GM19395 (cell line): ENCODE measurements around the gene HMCN2.

Experiments
- ATAC-seq: cut with Tn5 transposase; IDR thresholded peaks from one replicate; pipeline ENCODE4 v1.9.1; 2021; ENCODE audit warnings: mild to moderate bottlenecking, moderate library complexity; ENCODE audit not compliant: unreplicated experiment

The HMCN2 gene

GRCh38 chr9:130478736-130479575, 213.4 kb downstream of the HMCN2 start:
- ATAC-seq: no peak

DNA sequence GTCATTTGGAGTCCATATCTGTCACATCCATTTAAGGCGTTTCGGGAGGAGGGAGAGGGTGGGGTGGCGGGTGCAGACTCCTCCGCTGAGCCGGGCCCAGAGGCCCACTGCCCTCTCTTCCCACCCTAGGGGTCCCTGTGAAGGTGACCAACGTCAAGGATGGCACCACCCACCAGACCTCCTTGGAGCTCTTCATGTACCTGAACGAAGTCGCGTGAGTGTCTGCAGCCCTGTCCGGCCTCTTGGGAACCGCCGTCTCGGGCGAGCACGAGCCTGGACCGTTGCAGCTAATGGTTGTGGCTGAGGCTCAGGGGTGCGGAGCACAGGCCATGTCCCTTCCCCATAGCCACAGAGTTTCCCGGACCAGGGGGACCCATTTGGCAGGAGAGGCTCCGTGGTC, 214.0 kb downstream of the HMCN2 start:
- ATAC-seq: no peak

DNA sequence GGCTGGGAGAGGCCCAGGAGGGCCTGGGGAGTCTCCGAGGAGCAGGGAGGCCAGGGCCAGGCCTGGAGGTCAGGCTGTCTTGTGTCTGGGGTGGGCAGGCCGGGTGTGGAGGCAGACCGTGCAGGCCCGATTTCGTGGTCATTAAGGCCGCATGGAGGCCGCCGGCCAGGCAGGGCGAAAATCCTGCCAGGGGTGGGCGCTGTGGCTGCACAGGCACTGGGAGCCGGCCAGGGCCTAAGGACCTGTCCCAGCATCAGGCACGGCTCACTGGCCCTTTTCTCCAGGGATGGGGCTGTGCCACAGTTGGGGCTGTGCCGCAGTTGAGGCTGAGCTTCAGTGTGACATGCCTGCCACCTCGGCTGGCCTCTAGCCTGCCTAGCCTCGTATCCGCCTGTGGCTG, 215.1 kb downstream of the HMCN2 start:
- no peak for ATAC-seq

DNA sequence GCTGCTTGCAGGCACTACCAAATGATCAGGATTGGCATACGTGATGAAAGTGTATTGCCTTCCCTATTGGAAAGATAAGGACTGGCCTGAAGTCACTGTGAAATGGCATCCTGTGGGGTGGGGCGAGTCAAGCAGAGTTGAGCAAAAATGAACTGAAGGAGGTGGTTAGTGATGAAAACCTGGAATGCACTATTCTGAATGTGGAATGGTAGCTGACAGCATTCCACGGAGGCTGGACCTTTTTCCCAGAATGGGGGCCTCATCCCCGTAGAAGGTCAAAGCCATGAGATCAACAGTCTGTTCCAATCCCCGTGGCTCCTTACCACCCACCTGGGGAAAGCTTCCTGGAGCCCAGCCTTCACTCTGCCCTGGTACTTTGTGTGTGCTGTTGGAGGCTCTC, 216.9 kb downstream of the HMCN2 start:
- no peak for ATAC-seq

GRCh38 chr9:130483371-130483971, 217.9 kb downstream of the HMCN2 start:
- no peak for ATAC-seq
